OCI-LY1 (cell line): ENCODE measurements around the gene CCNL2.

ENCODE experiments used
- EZH2 ChIP-seq: fragments of 200-600 bp; sonication (generic), shearing (Covaris generic); IDR thresholded peaks from 2 replicates; pipeline ENCODE4 v1.8.0; 2017; ENCODE audit warnings: borderline replicate concordance, mixed run types, mild to moderate bottlenecking, antibody characterized with exemption, low read length, moderate library complexity, mixed read lengths
- TF ChIP-seq, protein P1 (sequence below): fragments of 200-600 bp; sonication (generic), shearing (Covaris generic); IDR thresholded peaks from 2 replicates; pipeline ENCODE4 v1.5.1; 2017; ENCODE audit warnings: mild to moderate bottlenecking, antibody characterized with exemption, low read length, moderate library complexity, mixed read lengths

- TF ChIP-seq, protein P1, sequence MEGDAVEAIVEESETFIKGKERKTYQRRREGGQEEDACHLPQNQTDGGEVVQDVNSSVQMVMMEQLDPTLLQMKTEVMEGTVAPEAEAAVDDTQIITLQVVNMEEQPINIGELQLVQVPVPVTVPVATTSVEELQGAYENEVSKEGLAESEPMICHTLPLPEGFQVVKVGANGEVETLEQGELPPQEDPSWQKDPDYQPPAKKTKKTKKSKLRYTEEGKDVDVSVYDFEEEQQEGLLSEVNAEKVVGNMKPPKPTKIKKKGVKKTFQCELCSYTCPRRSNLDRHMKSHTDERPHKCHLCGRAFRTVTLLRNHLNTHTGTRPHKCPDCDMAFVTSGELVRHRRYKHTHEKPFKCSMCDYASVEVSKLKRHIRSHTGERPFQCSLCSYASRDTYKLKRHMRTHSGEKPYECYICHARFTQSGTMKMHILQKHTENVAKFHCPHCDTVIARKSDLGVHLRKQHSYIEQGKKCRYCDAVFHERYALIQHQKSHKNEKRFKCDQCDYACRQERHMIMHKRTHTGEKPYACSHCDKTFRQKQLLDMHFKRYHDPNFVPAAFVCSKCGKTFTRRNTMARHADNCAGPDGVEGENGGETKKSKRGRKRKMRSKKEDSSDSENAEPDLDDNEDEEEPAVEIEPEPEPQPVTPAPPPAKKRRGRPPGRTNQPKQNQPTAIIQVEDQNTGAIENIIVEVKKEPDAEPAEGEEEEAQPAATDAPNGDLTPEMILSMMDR: no peak
- no peak for TF ChIP-seq EZH2
Measured at GRCh38 chr1:1403653-1404052, 4.5 kb upstream of the CCNL2 start.
